Central memory CD8-positive, alpha-beta T cell (primary cell): ENCODE measurements around the gene HTR3B.
"Not testable (repeated sequence)": the region's sequence is repeated elsewhere in the genome, so short reads cannot be mapped to it uniquely, and the experiment has no call there.

Experiments used
- ATAC-seq: fragments of 150-1000 bp; cut with Tn5 transposase; replicated peaks from 2 replicates; pipeline ENCODE4 v1.10.0; 2022; ENCODE audit warnings: mild to moderate bottlenecking, moderate FRiP score, moderate number of reproducible peaks; ENCODE audit not compliant: poor library complexity, severe bottlenecking; ENCODE audit errors: extremely low read depth
- DNase-seq, 2 donors: peaks; one replicate each; pipeline ENCODE4 v3.0.0; 2021; ENCODE audit warnings: low spot score in 2 of 2
- H3K27ac Mint-ChIP-seq: one replicate; pipeline ENCODE4 v1.8.0; 2022; ENCODE audit warnings: low read depth, mild to moderate bottlenecking, moderate library complexity, mixed read lengths
- H3K27me3 Mint-ChIP-seq: one replicate; pipeline ENCODE4 v1.8.0; 2022; ENCODE audit warnings: mixed read lengths
- H3K36me3 Mint-ChIP-seq: one replicate; pipeline ENCODE4 v1.8.0; 2022; ENCODE audit warnings: mild to moderate bottlenecking, moderate library complexity, mixed read lengths; ENCODE audit not compliant: insufficient read depth
- H3K4me1 Mint-ChIP-seq: one replicate; pipeline ENCODE4 v1.8.0; 2022; ENCODE audit warnings: mixed read lengths
- H3K4me3 Mint-ChIP-seq: one replicate; pipeline ENCODE4 v1.8.0; 2022; ENCODE audit warnings: mild to moderate bottlenecking, moderate library complexity, mixed read lengths
- H3K9me3 Mint-ChIP-seq: one replicate; pipeline ENCODE4 v1.8.0; 2022; ENCODE audit warnings: mixed read lengths

The HTR3B gene

GRCh38 chr11:113894421-113894996 lies 10.1 kb upstream of the HTR3B start:
- Mint-ChIP-seq H3K27me3 (no peaks in the 10 kb centered on the region), H3K27ac (no peak overlapping the region), H3K4me3 (no peak overlapping the region), H3K9me3 (no peaks in the 10 kb centered on the region), H3K36me3 (no peaks in the 10 kb centered on the region), H3K4me1 (peaks cover 5% of the 10 kb centered on the region)
- ATAC-seq (no peak), DNase-seq (no peak)

- peaks cover 5% of the 10 kb centered on the region for H3K4me1 Mint-ChIP-seq
- H3K27ac Mint-ChIP-seq: no peak overlapping the region
- H3K4me3 Mint-ChIP-seq: no peak overlapping the region
- ATAC-seq (no peak), DNase-seq (no peak)
- no peaks in the 10 kb centered on the region for H3K9me3 Mint-ChIP-seq
- no peaks in the 10 kb centered on the region for H3K27me3 Mint-ChIP-seq
- no peaks in the 10 kb centered on the region for H3K36me3 Mint-ChIP-seq
Measured at GRCh38 chr11:113895367-113896155, 9.0 kb upstream of the HTR3B start.

GRCh38 chr11:113896156-113896879 lies 8.3 kb upstream of the HTR3B start:
- H3K4me3 Mint-ChIP-seq: no peak overlapping the region
- no peak overlapping the region for H3K27ac Mint-ChIP-seq
- no peak for DNase-seq
- H3K4me1 Mint-ChIP-seq: peaks cover 5% of the 10 kb centered on the region
- ATAC-seq: peak; percentile 64
- H3K27me3 Mint-ChIP-seq: no peaks in the 10 kb centered on the region
- no peaks in the 10 kb centered on the region for H3K36me3 Mint-ChIP-seq
- H3K9me3 Mint-ChIP-seq: no peaks in the 10 kb centered on the region

- DNase-seq (no peak), ATAC-seq (no peak)
- Mint-ChIP-seq H3K9me3 (no peaks in the 10 kb centered on the region), H3K36me3 (no peaks in the 10 kb centered on the region), H3K4me1 (no peaks in the 10 kb centered on the region), H3K27ac (no peak overlapping the region), H3K4me3 (no peak overlapping the region), H3K27me3 (no peaks in the 10 kb centered on the region)
Measured at GRCh38 chr11:113901141-113901540, 3.5 kb upstream of the HTR3B start.

GRCh38 chr11:113906038-113906437 lies 1.4 kb downstream of the HTR3B start:
- no peak for ATAC-seq
- no peaks in the 10 kb centered on the region for H3K4me1 Mint-ChIP-seq
- no peak overlapping the region for H3K27ac Mint-ChIP-seq
- H3K36me3 Mint-ChIP-seq: no peaks in the 10 kb centered on the region
- H3K9me3 Mint-ChIP-seq: no peaks in the 10 kb centered on the region
- no peak overlapping the region for H3K4me3 Mint-ChIP-seq
- DNase-seq: no peak
- peaks cover 31% of the 10 kb centered on the region for H3K27me3 Mint-ChIP-seq

GRCh38 chr11:113906516-113906915 lies 1.9 kb downstream of the HTR3B start:
- H3K9me3 Mint-ChIP-seq: no peaks in the 10 kb centered on the region
- no peak overlapping the region for H3K27ac Mint-ChIP-seq
- H3K36me3 Mint-ChIP-seq: no peaks in the 10 kb centered on the region
- peaks cover 31% of the 10 kb centered on the region for H3K27me3 Mint-ChIP-seq
- ATAC-seq (no peak), DNase-seq (no peak)
- no peak overlapping the region for H3K4me3 Mint-ChIP-seq
- H3K4me1 Mint-ChIP-seq: no peaks in the 10 kb centered on the region

GRCh38 chr11:113907152-113907551 lies 2.6 kb downstream of the HTR3B start:
- Mint-ChIP-seq H3K27ac (no peak overlapping the region), H3K4me1 (no peaks in the 10 kb centered on the region), H3K4me3 (no peak overlapping the region), H3K27me3 (peaks cover 38% of the 10 kb centered on the region), H3K36me3 (no peaks in the 10 kb centered on the region), H3K9me3 (no peaks in the 10 kb centered on the region)
- DNase-seq: no peak
- no peak for ATAC-seq

- no peak for ATAC-seq
- DNase-seq: no peak
- H3K4me3 Mint-ChIP-seq: no peak overlapping the region
- H3K4me1 Mint-ChIP-seq: no peaks in the 10 kb centered on the region
- H3K27ac Mint-ChIP-seq: no peak overlapping the region
- H3K9me3 Mint-ChIP-seq: no peaks in the 10 kb centered on the region
- H3K36me3 Mint-ChIP-seq: no peaks in the 10 kb centered on the region
- peaks cover 40% of the 10 kb centered on the region for H3K27me3 Mint-ChIP-seq
Measured at GRCh38 chr11:113907681-113908080, 3.1 kb downstream of the HTR3B start.

- Mint-ChIP-seq H3K9me3 (no peaks in the 10 kb centered on the region), H3K36me3 (no peaks in the 10 kb centered on the region), H3K27ac (no peak overlapping the region), H3K4me3 (no peak overlapping the region), H3K27me3 (peaks cover 40% of the 10 kb centered on the region), H3K4me1 (no peaks in the 10 kb centered on the region)
- ATAC-seq: no peak
- no peak for DNase-seq
Measured at GRCh38 chr11:113908098-113908497, 3.5 kb downstream of the HTR3B start.

GRCh38 chr11:113911491-113911890 lies 6.9 kb downstream of the HTR3B start:
- H3K4me3 Mint-ChIP-seq, H3K4me1 Mint-ChIP-seq, H3K36me3 Mint-ChIP-seq, DNase-seq, H3K9me3 Mint-ChIP-seq, ATAC-seq, H3K27ac Mint-ChIP-seq: not testable (repeated sequence)
- H3K27me3 Mint-ChIP-seq: peaks cover 53% of the 10 kb centered on the region

GRCh38 chr11:113923572-113923971 lies 19.0 kb downstream of the HTR3B start:
- H3K27me3 Mint-ChIP-seq: peaks cover 37% of the 10 kb centered on the region
- ATAC-seq (no peak), DNase-seq (no peak)
- H3K27ac Mint-ChIP-seq: no peak overlapping the region
- H3K36me3 Mint-ChIP-seq: no peaks in the 10 kb centered on the region
- no peaks in the 10 kb centered on the region for H3K9me3 Mint-ChIP-seq
- H3K4me3 Mint-ChIP-seq: no peak overlapping the region
- no peaks in the 10 kb centered on the region for H3K4me1 Mint-ChIP-seq

DNA sequence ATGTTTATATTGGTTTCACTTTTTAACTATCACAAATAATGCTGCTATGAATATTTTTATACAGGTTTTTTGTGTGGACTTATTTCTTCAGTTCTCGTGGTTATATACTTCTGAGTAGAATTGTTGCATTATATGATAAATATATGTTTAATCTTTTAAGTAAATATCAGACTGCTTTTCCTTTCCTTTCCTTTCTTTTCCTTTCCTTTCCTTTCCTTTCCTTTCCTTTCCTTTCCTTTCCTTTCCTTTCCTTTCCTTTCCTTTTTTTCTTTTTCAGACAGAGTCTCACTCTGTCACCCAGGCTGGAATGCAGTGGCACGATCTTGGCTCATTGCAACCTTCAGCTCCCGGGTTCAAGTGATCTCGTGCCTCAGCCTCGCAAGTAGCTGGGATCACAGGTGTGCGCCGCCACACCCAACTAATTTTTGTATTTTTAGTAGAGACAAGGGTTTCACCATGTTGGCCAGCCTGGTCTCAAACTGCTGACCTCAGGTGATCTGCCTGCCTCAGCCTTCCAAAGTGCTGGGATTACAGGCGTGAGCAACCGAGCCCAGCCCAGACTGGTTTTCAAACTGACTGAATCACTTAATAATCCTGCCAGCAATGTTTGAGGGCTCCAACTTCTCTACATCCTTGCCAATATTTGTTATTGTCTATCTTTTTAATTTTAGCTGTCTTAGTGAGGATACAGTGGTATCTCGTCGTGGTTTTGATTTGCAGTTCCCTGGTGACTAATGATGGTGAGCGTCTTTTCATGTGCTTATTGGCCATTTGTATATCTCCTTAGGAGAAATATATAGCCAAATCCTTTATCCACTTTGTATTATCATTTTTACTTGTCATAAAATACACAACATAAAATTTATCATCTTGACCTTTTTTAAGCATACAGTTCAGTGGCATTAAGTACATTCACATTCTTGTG lies 21.9 kb downstream of the HTR3B start:
- no peaks in the 10 kb centered on the region for H3K9me3 Mint-ChIP-seq
- H3K4me3 Mint-ChIP-seq: no peak overlapping the region
- DNase-seq (no peak), ATAC-seq (no peak)
- peak overlapping the region; percentile 25 for H3K27ac Mint-ChIP-seq
- no peaks in the 10 kb centered on the region for H3K4me1 Mint-ChIP-seq
- peaks cover 52% of the 10 kb centered on the region for H3K27me3 Mint-ChIP-seq
- H3K36me3 Mint-ChIP-seq: no peaks in the 10 kb centered on the region
